NT2/D1 (cell line): Measurements from ENCODE around the gene LRP8.

Experiments
- SUZ12 ChIP-seq: IDR thresholded peaks from 2 replicates; pipeline ENCODE4 v1.6.1; 2011; ENCODE audit not compliant: insufficient read length, insufficient read depth; ENCODE audit errors: extremely low read depth
- YY1 ChIP-seq: IDR thresholded peaks from 2 replicates; pipeline ENCODE4 v1.6.1; 2011; ENCODE audit not compliant: insufficient read length, insufficient read depth
- ZNF274 ChIP-seq: IDR thresholded peaks from 2 replicates; pipeline ENCODE4 v1.6.1; 2011; ENCODE audit warnings: mild to moderate bottlenecking, low read depth, low read length

GRCh38 chr1:53291574-53291973 is 36.3 kb downstream of the LRP8 start:
- TF ChIP-seq YY1 (no peak), ZNF274 (no peak), SUZ12 (no peak)
